GM21576 (cell line): ENCODE results near the gene EIF4E2.
"Not testable (repeated sequence)": the region's sequence is repeated elsewhere in the genome, so short reads cannot be mapped to it uniquely, and the experiment has no call there.

Experiments
- ATAC-seq: cut with Tn5 transposase; IDR thresholded peaks from one replicate; pipeline ENCODE4 v1.9.1; 2021; ENCODE audit warnings: mild to moderate bottlenecking, moderate library complexity; ENCODE audit not compliant: unreplicated experiment

Gene EIF4E2

GRCh38 chr2:232562515-232563151 is 12.1 kb downstream of the EIF4E2 start:
- ATAC-seq, result no peak

GRCh38 chr2:232563580-232563979 is 13.1 kb downstream of the EIF4E2 start:
- ATAC-seq, result no peak

- ATAC-seq, result no peak
Observed at GRCh38 chr2:232567721-232568120, 17.2 kb downstream of the EIF4E2 start.

GRCh38 chr2:232568161-232568560 is 17.7 kb downstream of the EIF4E2 start:
- ATAC-seq, result no peak

GRCh38 chr2:232569541-232569940 is 19.1 kb downstream of the EIF4E2 start:
- no peak for ATAC-seq

GRCh38 chr2:232570481-232570880 is 20.0 kb downstream of the EIF4E2 start:
- not testable (repeated sequence) for ATAC-seq

GRCh38 chr2:232571026-232571474 is 20.6 kb downstream of the EIF4E2 start:
- no peak for ATAC-seq

- no peak for ATAC-seq
Observed at GRCh38 chr2:232573042-232573441, 22.6 kb downstream of the EIF4E2 start.

GRCh38 chr2:232573771-232574435 is 23.4 kb downstream of the EIF4E2 start:
- ATAC-seq, result no peak

GRCh38 chr2:232574674-232575403 is 24.4 kb downstream of the EIF4E2 start:
- ATAC-seq, result no peak

GRCh38 chr2:232575404-232575746 is 24.9 kb downstream of the EIF4E2 start:
- no peak for ATAC-seq

- no peak for ATAC-seq
Observed at GRCh38 chr2:232576995-232577394, 26.5 kb downstream of the EIF4E2 start.

- no peak for ATAC-seq
Observed at GRCh38 chr2:232577841-232578240, 27.4 kb downstream of the EIF4E2 start.

GRCh38 chr2:232578626-232579025 is 28.1 kb downstream of the EIF4E2 start:
- ATAC-seq, result no peak

- no peak for ATAC-seq
Observed at GRCh38 chr2:232580648-232580981, 30.1 kb downstream of the EIF4E2 start.

GRCh38 chr2:232581725-232582124 is 31.2 kb downstream of the EIF4E2 start:
- ATAC-seq, result no peak

GRCh38 chr2:232584238-232584637 is 33.7 kb downstream of the EIF4E2 start:
- no peak for ATAC-seq

GRCh38 chr2:232586943-232587505 is 36.5 kb downstream of the EIF4E2 start:
- ATAC-seq, result no peak

GRCh38 chr2:232587512-232587911 is 37.0 kb downstream of the EIF4E2 start:
- ATAC-seq, result no peak

- ATAC-seq, result no peak
Observed at GRCh38 chr2:232588031-232588430, 37.5 kb downstream of the EIF4E2 start.

GRCh38 chr2:232588680-232589585 is 38.4 kb downstream of the EIF4E2 start:
- no peak for ATAC-seq
